ENCODE results near the gene FBRSL1.

The FBRSL1 gene

DNA sequence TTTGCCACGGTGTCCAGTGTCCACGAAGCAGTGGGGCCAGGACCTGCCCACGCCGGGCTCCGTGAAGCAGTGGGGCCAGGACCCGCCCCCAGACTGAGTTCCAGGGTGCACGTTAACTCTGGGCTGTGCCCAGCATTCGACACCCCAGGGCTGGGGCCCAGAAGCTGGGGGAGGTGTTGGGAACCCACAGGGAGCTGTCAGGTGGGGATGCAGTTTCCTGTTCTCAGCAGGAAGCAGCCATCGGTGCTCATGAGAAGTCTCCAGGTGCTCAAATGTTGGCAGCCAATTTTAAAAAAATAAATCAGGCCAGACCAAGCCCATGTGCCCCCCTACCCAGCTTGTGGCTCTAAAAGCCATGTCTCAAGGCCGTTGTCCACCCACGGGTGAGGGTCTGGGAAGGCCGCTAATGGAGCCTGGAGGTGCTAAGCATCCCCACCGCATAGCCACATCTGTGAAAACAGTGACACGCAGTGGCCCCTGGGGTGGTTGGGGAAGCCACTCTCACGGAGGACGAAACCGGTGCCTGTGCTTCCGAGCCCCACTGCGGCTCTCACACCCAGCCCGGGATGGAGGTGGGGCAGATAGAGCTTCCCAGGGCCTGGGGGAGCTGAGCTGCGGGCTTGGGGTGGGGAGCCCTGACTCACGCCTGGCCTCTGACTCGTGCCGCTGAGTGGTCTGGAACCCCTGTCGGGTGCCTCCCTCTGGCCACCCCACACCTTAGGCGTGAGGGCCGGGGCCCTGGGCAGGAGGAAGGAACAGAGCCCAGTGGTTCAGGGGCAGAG lies 53.5 kb downstream of the FBRSL1 start:
- Mint-ChIP-seq H3K9me3 (no peaks in the 10 kb centered on the region), H3K4me3 (no peak overlapping the region), H3K27me3 (ENCODE audit: low read depth) (peaks cover 8% of the 10 kb centered on the region), H3K36me3 (ENCODE audit: low read depth) (no peaks in the 10 kb centered on the region), H3K4me1 (peaks cover 10% of the 10 kb centered on the region), H3K27ac (no peak overlapping the region)
- TF ChIP-seq, protein P1, sequence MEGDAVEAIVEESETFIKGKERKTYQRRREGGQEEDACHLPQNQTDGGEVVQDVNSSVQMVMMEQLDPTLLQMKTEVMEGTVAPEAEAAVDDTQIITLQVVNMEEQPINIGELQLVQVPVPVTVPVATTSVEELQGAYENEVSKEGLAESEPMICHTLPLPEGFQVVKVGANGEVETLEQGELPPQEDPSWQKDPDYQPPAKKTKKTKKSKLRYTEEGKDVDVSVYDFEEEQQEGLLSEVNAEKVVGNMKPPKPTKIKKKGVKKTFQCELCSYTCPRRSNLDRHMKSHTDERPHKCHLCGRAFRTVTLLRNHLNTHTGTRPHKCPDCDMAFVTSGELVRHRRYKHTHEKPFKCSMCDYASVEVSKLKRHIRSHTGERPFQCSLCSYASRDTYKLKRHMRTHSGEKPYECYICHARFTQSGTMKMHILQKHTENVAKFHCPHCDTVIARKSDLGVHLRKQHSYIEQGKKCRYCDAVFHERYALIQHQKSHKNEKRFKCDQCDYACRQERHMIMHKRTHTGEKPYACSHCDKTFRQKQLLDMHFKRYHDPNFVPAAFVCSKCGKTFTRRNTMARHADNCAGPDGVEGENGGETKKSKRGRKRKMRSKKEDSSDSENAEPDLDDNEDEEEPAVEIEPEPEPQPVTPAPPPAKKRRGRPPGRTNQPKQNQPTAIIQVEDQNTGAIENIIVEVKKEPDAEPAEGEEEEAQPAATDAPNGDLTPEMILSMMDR (IDR thresholded peaks at IDR 0.05; ENCODE audit: unreplicated experiment in 3 of 3) = no peak

DNA sequence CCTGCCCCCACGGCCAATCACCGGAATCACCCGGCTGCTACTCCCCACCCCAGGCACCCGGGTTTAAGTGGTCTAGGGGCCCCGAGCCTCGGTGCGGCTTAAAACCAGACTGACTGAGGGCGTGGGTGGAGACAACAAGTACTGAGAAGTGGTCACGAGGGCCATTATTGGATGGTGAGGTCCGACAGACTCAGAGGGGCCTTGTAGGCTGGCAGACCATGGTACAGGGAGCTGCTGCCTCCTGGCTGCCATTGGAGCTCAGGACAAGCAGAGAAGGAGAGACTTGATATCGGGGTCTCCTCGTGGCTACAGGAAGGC lies 54.1 kb downstream of the FBRSL1 start:
- Mint-ChIP-seq H3K9me3 (no peaks in the 10 kb centered on the region), H3K27ac (no peak overlapping the region), H3K27me3 (ENCODE audit: low read depth) (peaks cover 8% of the 10 kb centered on the region), H3K4me3 (no peak overlapping the region), H3K4me1 (peaks cover 10% of the 10 kb centered on the region), H3K36me3 (ENCODE audit: low read depth) (no peaks in the 10 kb centered on the region)
- TF ChIP-seq, protein P1 (IDR thresholded peaks at IDR 0.05; ENCODE audit: unreplicated experiment in 3 of 3) = peak in 1 of 3 experiments; percentile 9

DNA sequence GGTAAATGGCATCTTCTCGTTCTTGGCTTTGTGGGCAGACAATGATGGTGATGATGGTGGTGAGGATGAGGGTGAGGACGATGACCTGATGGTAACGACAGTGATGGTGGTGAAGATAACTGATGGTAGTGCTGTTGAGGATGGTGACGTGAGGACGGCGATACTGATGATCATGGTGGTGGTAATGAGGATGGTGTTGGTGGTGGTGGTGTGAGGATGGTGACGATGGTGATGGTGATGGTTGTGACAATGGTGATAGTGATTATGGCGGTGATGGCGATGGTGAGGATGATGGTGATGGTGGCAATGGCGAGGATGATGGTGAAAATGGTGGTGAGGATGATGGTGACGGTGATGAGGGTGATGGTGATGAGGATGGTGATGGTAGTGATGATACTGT lies 54.5 kb downstream of the FBRSL1 start:
- Mint-ChIP-seq H3K4me3 (no peak overlapping the region), H3K27ac (no peak overlapping the region), H3K4me1 (peaks cover 10% of the 10 kb centered on the region), H3K9me3 (no peaks in the 10 kb centered on the region), H3K36me3 (ENCODE audit: low read depth) (no peaks in the 10 kb centered on the region), H3K27me3 (ENCODE audit: low read depth) (peaks cover 8% of the 10 kb centered on the region)
- TF ChIP-seq, protein P1 (IDR thresholded peaks at IDR 0.05; ENCODE audit: unreplicated experiment in 3 of 3) = no peak

DNA sequence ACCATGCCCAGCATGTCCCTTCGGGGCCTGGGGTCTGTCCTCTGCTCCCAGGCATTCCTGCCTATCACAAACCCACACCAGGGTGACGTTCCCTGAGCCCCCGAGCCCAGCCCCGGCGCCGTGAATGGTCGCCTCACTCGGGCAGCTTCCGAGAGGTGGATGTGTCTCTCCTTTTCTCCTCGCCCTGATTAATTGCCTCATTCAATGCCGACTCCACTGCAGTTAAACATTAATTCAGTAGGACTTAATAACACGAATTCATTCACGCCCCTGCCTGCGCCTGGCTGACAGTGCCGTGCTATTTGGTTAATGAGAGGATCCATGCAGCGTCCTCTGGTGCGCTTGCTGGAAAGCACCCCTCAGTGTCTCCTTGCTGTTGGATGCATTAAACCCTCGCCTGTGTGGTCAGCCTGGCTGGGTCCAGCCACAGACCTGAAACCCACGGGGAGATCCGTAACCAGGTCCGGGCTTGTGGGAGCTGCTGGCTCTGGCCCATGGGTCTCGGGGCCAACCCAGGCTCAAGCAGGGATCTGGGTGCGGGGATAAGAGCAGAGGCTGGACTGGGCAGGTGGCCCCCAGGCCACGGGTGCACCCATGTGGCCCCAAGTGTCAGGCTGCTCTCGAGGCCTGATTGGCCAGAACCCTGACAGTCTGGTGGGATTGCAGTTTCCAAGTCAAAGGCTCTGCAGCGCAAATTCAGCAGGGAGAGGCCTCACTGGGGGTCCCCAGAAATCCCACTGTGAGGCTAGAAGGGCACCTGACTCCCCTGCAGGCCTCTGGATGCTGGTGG lies 55.4 kb downstream of the FBRSL1 start:
- Mint-ChIP-seq H3K36me3 (ENCODE audit: low read depth) (peaks cover 1% of the 10 kb centered on the region), H3K27ac (peak overlapping the region in 1 of 3 experiments; percentile 70), H3K27me3 (ENCODE audit: low read depth) (peaks cover 14% of the 10 kb centered on the region), H3K4me1 (peaks cover 10% of the 10 kb centered on the region), H3K9me3 (no peaks in the 10 kb centered on the region), H3K4me3 (no peak overlapping the region)
- TF ChIP-seq, protein P1 (IDR thresholded peaks at IDR 0.05; ENCODE audit: unreplicated experiment in 3 of 3) = no peak

DNA sequence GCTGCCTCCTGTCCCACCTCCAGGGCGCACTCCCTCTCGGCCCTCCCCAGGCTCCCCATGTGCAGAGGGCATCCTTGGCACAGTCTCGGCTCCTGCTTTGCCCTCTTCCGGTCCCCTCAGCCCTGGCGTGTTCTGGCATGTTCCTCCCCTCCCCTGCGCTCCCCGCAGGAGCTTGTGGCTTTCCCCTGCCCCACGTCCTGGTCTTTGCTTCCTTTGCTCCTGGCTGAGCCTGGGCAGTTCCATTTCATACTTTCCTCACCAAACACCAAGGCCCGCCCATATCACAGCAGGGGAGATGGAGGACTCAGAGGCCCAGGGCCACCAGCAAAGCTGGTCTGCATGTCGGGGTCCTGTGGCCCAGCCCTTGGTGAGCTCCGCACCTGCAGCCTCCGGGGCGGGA lies 56.0 kb downstream of the FBRSL1 start:
- TF ChIP-seq, protein P1 (IDR thresholded peaks at IDR 0.05; ENCODE audit: unreplicated experiment in 3 of 3) = no peak
- Mint-ChIP-seq H3K27ac (no peak overlapping the region), H3K4me1 (peaks cover 10% of the 10 kb centered on the region), H3K36me3 (ENCODE audit: low read depth) (peaks cover 4% of the 10 kb centered on the region), H3K9me3 (no peaks in the 10 kb centered on the region), H3K4me3 (no peak overlapping the region), H3K27me3 (ENCODE audit: low read depth) (peaks cover 19% of the 10 kb centered on the region)
